HepG2 (cell line): ENCODE measurements around the gene EFHD2. TPM values are rescaled to one million over a fixed set of nuclear protein-coding genes. Genes with fewer than 3 reads are reported as not detected.

ENCODE experiments used
- AGO2 ChIP-seq: fragments of 200-400 bp; formaldehyde crosslinking; optimal IDR thresholded peaks from 2 replicates; pipeline ENCODE3; 2017; ENCODE audit warnings: mild to moderate bottlenecking, low read depth, low read length, moderate library complexity
- AHR ChIP-seq: IDR thresholded peaks from 2 replicates; pipeline ENCODE4 v1.6.1; 2018; ENCODE audit warnings: missing genetic modification reagents, missing compliant biosample characterization
- EP300 ChIP-seq, 3 experiments: sonication (generic) in 1 of 3; formaldehyde crosslinking in 1 of 3; IDR thresholded peaks; 2 replicates each; pipeline versions ENCODE4 v1.5.1 to v1.6.1; 2011 to 2020; ENCODE audit warnings: low read depth in 2 of 3, low read length in 2 of 3, borderline replicate concordance in 1 of 3, improper control_type of control experiment in 1 of 3, mild to moderate bottlenecking in 1 of 3, missing genetic modification reagents in 1 of 3, moderate library complexity in 1 of 3
- FOXP1 ChIP-seq, 2 experiments: fragments of 450-650 bp in 1 of 2; IDR thresholded peaks; 2 replicates each; pipeline ENCODE4 v1.6.1; 2017 to 2018; ENCODE audit warnings: antibody characterized with exemption in 1 of 2
- KLF13 ChIP-seq: sonication (generic); formaldehyde crosslinking; IDR thresholded peaks from 2 replicates; pipeline ENCODE4 v1.4.0; 2020; ENCODE audit warnings: mild to moderate bottlenecking, missing genetic modification reagents
- MBD4 ChIP-seq: IDR thresholded peaks from 2 replicates; pipeline ENCODE4 v1.6.1; 2012; ENCODE audit warnings: low read length, inconsistent platforms, borderline replicate concordance
- PAWR ChIP-seq: sonication (generic); formaldehyde crosslinking; IDR thresholded peaks from 2 replicates; pipeline ENCODE4 v1.4.0; 2020; ENCODE audit warnings: missing genetic modification reagents, mild to moderate bottlenecking, borderline replicate concordance
- SIN3B ChIP-seq: fragments of 150-350 bp; IDR thresholded peaks from 2 replicates; pipeline ENCODE4 v1.6.1; 2014; ENCODE audit warnings: low read length
- TCF7 ChIP-seq: sonication (generic); IDR thresholded peaks from 2 replicates; pipeline ENCODE4 v1.6.1; 2016; ENCODE audit warnings: antibody characterized with exemption, low read depth
- YEATS4 ChIP-seq: sonication (generic); formaldehyde crosslinking; IDR thresholded peaks from 2 replicates; pipeline ENCODE4 v1.4.0; 2020; ENCODE audit warnings: missing genetic modification reagents, borderline replicate concordance
- ZC3H4 ChIP-seq: sonication (generic); formaldehyde crosslinking; IDR thresholded peaks from 2 replicates; pipeline ENCODE4 v1.4.0; 2020; ENCODE audit warnings: missing genetic modification reagents, borderline replicate concordance
- ZNF337 ChIP-seq: sonication (generic); formaldehyde crosslinking; IDR thresholded peaks from 2 replicates; pipeline ENCODE4 v1.5.1; 2020; ENCODE audit warnings: missing genetic modification reagents, low read depth, mild to moderate bottlenecking, borderline replicate concordance
- ZNF451 ChIP-seq: sonication (generic); formaldehyde crosslinking; IDR thresholded peaks from 2 replicates; pipeline ENCODE4 v1.5.0; 2020; ENCODE audit warnings: mild to moderate bottlenecking, missing genetic modification reagents
- ZNF768 ChIP-seq: sonication (generic); formaldehyde crosslinking; IDR thresholded peaks from 2 replicates; pipeline ENCODE4 v1.4.0; 2020; ENCODE audit warnings: missing genetic modification reagents
- polyA plus RNA-seq, 8 experiments: library from polyadenylated mRNA; depleted of rRNA in 3 of 8; stranded (reverse) in 7 of 8; unstranded in 1 of 8; fragments of >200 nt; fragmentation: Illumina TruSeq in 4 of 8; extraction: Trizol in 4 of 8; gene quantifications; 2 replicates each; pipeline versions ENCODE4 v1.2.1 to v1.2.3, GENCODE V29; 2011 to 2016; ENCODE audit warnings: low read depth in 4 of 8, missing spikeins in 1 of 8, mixed read lengths in 1 of 8; ENCODE audit not compliant: insufficient read depth in 1 of 8
- total RNA-seq, 5 experiments: library from RNA; depleted of rRNA; stranded (reverse); fragments of >200 nt; fragmentation: Illumina TruSeq; extraction: Trizol; gene quantifications; 2 replicates each; pipeline ENCODE4 v1.2.3, GENCODE V29; 2016; ENCODE audit warnings: low read depth in 1 of 5
- TF ChIP-seq, protein P1 (sequence below): sonication (generic); formaldehyde crosslinking; IDR thresholded peaks from 2 replicates; pipeline ENCODE4 v1.5.1; 2020; ENCODE audit warnings: missing genetic modification reagents, mild to moderate bottlenecking, borderline replicate concordance
- TF ChIP-seq, protein P2 (sequence below): sonication (generic); formaldehyde crosslinking; IDR thresholded peaks from 2 replicates; pipeline ENCODE4 v1.4.0; 2020; ENCODE audit warnings: mild to moderate bottlenecking, missing genetic modification reagents
- TF ChIP-seq, protein P3 (sequence below): sonication (generic); formaldehyde crosslinking; IDR thresholded peaks from 2 replicates; pipeline ENCODE4 v1.4.0; 2020; ENCODE audit warnings: mild to moderate bottlenecking, missing genetic modification reagents
- TF ChIP-seq, protein P4 (sequence below): IDR thresholded peaks from 2 replicates; pipeline ENCODE4 v1.6.1; 2016
- TF ChIP-seq, protein P5 (sequence below): conservative IDR thresholded peaks from 2 replicates; pipeline ENCODE4 v1.6.1; 2018; ENCODE audit warnings: missing genetic modification reagents
- TF ChIP-seq, protein P6 (sequence below): sonication (generic); formaldehyde crosslinking; IDR thresholded peaks from 2 replicates; pipeline ENCODE4 v1.9.0; 2021; ENCODE audit warnings: missing genetic modification reagents, mild to moderate bottlenecking, borderline replicate concordance

Gene EFHD2
- total and polyA plus RNA-seq, 2 of the 13 experiments (the other 11 are each of a cell fraction or from before 2014, with no cell fraction given), result 9.4 to 12.7 TPM

DNA sequence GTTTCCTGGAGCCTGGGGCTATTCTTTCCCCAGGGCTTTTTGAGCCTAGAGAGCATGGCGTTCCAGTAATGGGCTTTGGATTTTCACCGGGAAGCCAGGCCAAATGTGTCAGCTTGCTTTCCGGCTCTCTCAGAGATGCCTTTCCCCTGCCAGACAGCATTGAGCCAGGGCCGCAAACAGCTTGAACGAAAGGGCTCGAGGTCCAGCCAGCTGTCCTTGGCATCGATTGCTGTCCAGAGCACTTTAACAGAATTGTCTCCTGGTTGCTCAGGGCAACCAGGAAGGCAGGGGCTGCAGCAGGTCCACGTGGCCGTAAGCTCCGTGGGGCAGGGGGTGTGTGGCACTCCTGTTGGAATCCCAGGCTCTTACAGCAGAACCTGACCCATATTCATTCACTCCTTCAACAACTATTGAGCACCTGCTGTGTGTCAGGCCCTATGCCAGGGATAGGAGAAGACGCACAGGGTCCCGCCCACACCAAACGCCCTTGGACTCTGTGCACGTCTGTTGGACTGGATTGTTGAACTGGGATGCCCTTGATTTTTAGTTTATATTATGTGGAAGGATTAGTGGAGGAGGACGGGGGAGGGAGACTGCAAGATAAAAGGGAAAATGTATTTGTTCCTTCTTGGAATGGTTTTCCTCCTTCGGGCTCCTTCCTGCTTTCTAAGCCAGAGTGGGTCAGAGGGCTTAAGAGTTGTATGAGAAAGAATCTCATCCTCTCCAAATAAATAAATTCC lies 38.7 kb upstream of the EFHD2 start (continued):
- TF ChIP-seq SIN3B, result no peak
- TF ChIP-seq PAWR (CRISPR knock-in tag), result no peak
- TF ChIP-seq, protein P1, sequence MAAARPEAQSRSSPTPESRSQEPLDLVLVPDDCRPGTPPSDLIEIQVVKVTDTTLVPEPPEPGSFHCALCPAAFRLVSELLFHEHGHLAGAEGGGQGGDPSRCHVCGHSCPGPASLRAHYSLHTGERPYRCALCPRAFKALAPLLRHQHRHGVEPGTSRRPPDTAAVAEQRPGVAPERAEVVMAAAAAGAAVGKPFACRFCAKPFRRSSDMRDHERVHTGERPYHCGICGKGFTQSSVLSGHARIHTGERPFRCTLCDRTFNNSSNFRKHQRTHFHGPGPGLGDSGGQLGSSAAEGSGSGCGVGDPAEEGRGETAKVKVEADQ (CRISPR knock-in tag), result no peak
- no peak for TF ChIP-seq MBD4
- TF ChIP-seq EP300 (IDR thresholded peaks at IDR 0.05; ENCODE audit: low read depth in 2 of 2, low read length in 2 of 2), result 0 out of 4 replicates have a peak, but pooled peaks of 1 of the 2 experiments have one; percentile 6
- TF ChIP-seq EP300 (CRISPR knock-in tag; IDR thresholded peaks at IDR 0.05; ENCODE audit: borderline replicate concordance), result no peak
- TF ChIP-seq AHR (CRISPR knock-in tag), result 0 out of 2 replicates have a peak, but pooled peaks have one; percentile 22
- TF ChIP-seq TCF7, result peak; percentile 32; the same call in 1 of the 2 replicates
- no peak for TF ChIP-seq YEATS4 (CRISPR knock-in tag)
- TF ChIP-seq ZNF768 (CRISPR knock-in tag), result no peak
- TF ChIP-seq, protein P2, sequence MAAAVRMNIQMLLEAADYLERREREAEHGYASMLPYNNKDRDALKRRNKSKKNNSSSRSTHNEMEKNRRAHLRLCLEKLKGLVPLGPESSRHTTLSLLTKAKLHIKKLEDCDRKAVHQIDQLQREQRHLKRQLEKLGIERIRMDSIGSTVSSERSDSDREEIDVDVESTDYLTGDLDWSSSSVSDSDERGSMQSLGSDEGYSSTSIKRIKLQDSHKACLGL (CRISPR knock-in tag), result peak; percentile 46; the same call in 1 of the 2 replicates
- TF ChIP-seq AGO2, result no peak
- TF ChIP-seq FOXP1 (IDR thresholded peaks at IDR 0.05), result no peak
- no peak for TF ChIP-seq FOXP1 (CRISPR knock-in tag; IDR thresholded peaks at IDR 0.05)
- TF ChIP-seq ZNF337 (CRISPR knock-in tag), result no peak
- TF ChIP-seq KLF13, result no peak
- TF ChIP-seq, protein P3, sequence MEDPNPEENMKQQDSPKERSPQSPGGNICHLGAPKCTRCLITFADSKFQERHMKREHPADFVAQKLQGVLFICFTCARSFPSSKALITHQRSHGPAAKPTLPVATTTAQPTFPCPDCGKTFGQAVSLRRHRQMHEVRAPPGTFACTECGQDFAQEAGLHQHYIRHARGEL (CRISPR knock-in tag), result no peak
- TF ChIP-seq ZNF451, result no peak
- TF ChIP-seq ZC3H4 (CRISPR knock-in tag), result no peak
- TF ChIP-seq, protein P4, sequence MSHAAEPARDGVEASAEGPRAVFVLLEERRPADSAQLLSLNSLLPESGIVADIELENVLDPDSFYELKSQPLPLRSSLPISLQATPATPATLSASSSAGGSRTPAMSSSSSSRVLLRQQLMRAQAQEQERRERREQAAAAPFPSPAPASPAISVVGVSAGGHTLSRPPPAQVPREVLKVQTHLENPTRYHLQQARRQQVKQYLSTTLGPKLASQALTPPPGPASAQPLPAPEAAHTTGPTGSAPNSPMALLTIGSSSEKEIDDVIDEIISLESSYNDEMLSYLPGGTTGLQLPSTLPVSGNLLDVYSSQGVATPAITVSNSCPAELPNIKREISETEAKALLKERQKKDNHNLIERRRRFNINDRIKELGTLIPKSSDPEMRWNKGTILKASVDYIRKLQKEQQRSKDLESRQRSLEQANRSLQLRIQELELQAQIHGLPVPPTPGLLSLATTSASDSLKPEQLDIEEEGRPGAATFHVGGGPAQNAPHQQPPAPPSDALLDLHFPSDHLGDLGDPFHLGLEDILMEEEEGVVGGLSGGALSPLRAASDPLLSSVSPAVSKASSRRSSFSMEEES (CRISPR knock-in tag), result no peak
- TF ChIP-seq, protein P5, sequence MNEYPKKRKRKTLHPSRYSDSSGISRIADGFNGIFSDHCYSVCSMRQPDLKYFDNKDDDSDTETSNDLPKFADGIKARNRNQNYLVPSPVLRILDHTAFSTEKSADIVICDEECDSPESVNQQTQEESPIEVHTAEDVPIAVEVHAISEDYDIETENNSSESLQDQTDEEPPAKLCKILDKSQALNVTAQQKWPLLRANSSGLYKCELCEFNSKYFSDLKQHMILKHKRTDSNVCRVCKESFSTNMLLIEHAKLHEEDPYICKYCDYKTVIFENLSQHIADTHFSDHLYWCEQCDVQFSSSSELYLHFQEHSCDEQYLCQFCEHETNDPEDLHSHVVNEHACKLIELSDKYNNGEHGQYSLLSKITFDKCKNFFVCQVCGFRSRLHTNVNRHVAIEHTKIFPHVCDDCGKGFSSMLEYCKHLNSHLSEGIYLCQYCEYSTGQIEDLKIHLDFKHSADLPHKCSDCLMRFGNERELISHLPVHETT (CRISPR knock-in tag), result no peak
- TF ChIP-seq, protein P6, sequence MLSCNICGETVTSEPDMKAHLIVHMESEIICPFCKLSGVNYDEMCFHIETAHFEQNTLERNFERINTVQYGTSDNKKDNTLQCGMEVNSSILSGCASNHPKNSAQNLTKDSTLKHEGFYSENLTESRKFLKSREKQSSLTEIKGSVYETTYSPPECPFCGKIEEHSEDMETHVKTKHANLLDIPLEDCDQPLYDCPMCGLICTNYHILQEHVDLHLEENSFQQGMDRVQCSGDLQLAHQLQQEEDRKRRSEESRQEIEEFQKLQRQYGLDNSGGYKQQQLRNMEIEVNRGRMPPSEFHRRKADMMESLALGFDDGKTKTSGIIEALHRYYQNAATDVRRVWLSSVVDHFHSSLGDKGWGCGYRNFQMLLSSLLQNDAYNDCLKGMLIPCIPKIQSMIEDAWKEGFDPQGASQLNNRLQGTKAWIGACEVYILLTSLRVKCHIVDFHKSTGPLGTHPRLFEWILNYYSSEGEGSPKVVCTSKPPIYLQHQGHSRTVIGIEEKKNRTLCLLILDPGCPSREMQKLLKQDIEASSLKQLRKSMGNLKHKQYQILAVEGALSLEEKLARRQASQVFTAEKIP (CRISPR knock-in tag), result no peak
